HEK293 (cell line): ENCODE data around the gene TIMP2.
"Not testable (repeated sequence)": the region's sequence is repeated elsewhere in the genome, so short reads cannot be mapped to it uniquely, and the experiment has no call there.

Experiments used
- KLF16 ChIP-seq: fragments of 450-650 bp; formaldehyde crosslinking; IDR thresholded peaks from 2 replicates; pipeline ENCODE4 v1.5.1; 2017; ENCODE audit warnings: missing biosample characterization, missing genetic modification characterization
- REST ChIP-seq: fragments of 450-650 bp; formaldehyde crosslinking; IDR thresholded peaks from 2 replicates; pipeline ENCODE4 v1.5.1; 2016; ENCODE audit warnings: missing biosample characterization, missing genetic modification characterization
- SETDB1 ChIP-seq: IDR thresholded peaks from one replicate; pipeline ENCODE4 v1.6.1; 2017; ENCODE audit warnings: mild to moderate bottlenecking, low read length, moderate library complexity, mixed read lengths; ENCODE audit not compliant: insufficient read length
- SP2 ChIP-seq: fragments of 450-650 bp; formaldehyde crosslinking; IDR thresholded peaks from 2 replicates; pipeline ENCODE4 v1.5.1; 2016; ENCODE audit warnings: missing biosample characterization, missing genetic modification characterization
- ZBTB21 ChIP-seq: fragments of 450-650 bp; formaldehyde crosslinking; IDR thresholded peaks from 2 replicates; pipeline ENCODE4 v1.5.1; 2017; ENCODE audit warnings: missing biosample characterization, missing genetic modification characterization
- ZIC2 ChIP-seq: fragments of 450-650 bp; formaldehyde crosslinking; IDR thresholded peaks from 2 replicates; pipeline ENCODE4 v1.5.1; 2016; ENCODE audit warnings: missing biosample characterization, missing genetic modification characterization
- ZNF354C ChIP-seq: fragments of 450-650 bp; formaldehyde crosslinking; IDR thresholded peaks from 2 replicates; pipeline ENCODE4 v1.5.1; 2016; ENCODE audit warnings: missing biosample characterization, missing genetic modification characterization, low read depth, borderline replicate concordance
- ZNF513 ChIP-seq: fragments of 450-650 bp; IDR thresholded peaks from 2 replicates; pipeline ENCODE4 v1.5.1; 2018; ENCODE audit warnings: missing biosample characterization, missing genetic modification characterization
- ZNF514 ChIP-seq: fragments of 450-650 bp; formaldehyde crosslinking; IDR thresholded peaks from 2 replicates; pipeline ENCODE4 v1.5.1; 2016; ENCODE audit warnings: missing biosample characterization, missing genetic modification characterization
- ZNF544 ChIP-seq: fragments of 450-650 bp; formaldehyde crosslinking; IDR thresholded peaks from 2 replicates; pipeline ENCODE4 v1.5.0; 2017; ENCODE audit warnings: missing biosample characterization, missing genetic modification characterization
- ZNF549 ChIP-seq: fragments of 450-650 bp; IDR thresholded peaks from 2 replicates; pipeline ENCODE4 v1.5.1; 2018; ENCODE audit warnings: missing biosample characterization, missing genetic modification characterization, mild to moderate bottlenecking, inconsistent platforms, moderate library complexity
- ZNF621 ChIP-seq: fragments of 450-650 bp; formaldehyde crosslinking; IDR thresholded peaks from 2 replicates; pipeline ENCODE4 v1.5.1; 2017; ENCODE audit warnings: missing biosample characterization, missing genetic modification characterization
- TF ChIP-seq, protein P1 (sequence below): sonication (generic); formaldehyde crosslinking; IDR thresholded peaks from 2 replicates; pipeline ENCODE4 v1.8.1; 2022; ENCODE audit warnings: mild to moderate bottlenecking, moderate library complexity, missing genetic modification reagents
- TF ChIP-seq, protein P2 (sequence below): fragments of 450-650 bp; formaldehyde crosslinking; IDR thresholded peaks from 2 replicates; pipeline ENCODE4 v1.5.1; 2016; ENCODE audit warnings: missing biosample characterization, missing genetic modification characterization

- TF ChIP-seq REST (tag by site-specific recombination); ZNF513 (tag by site-specific recombination); ZBTB21 (tag by site-specific recombination); ZIC2 (tag by site-specific recombination); ZNF354C (tag by site-specific recombination); ZNF514 (tag by site-specific recombination); ZNF544 (tag by site-specific recombination); SETDB1; ZNF549 (tag by site-specific recombination); ZNF621; KLF16; SP2 (tag by site-specific recombination): not testable (repeated sequence)
- TF ChIP-seq, protein P1, sequence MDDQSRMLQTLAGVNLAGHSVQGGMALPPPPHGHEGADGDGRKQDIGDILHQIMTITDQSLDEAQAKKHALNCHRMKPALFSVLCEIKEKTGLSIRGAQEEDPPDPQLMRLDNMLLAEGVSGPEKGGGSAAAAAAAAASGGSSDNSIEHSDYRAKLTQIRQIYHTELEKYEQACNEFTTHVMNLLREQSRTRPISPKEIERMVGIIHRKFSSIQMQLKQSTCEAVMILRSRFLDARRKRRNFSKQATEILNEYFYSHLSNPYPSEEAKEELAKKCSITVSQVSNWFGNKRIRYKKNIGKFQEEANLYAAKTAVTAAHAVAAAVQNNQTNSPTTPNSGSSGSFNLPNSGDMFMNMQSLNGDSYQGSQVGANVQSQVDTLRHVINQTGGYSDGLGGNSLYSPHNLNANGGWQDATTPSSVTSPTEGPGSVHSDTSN (CRISPR knock-in tag) = not testable (repeated sequence)
- TF ChIP-seq, protein P2, sequence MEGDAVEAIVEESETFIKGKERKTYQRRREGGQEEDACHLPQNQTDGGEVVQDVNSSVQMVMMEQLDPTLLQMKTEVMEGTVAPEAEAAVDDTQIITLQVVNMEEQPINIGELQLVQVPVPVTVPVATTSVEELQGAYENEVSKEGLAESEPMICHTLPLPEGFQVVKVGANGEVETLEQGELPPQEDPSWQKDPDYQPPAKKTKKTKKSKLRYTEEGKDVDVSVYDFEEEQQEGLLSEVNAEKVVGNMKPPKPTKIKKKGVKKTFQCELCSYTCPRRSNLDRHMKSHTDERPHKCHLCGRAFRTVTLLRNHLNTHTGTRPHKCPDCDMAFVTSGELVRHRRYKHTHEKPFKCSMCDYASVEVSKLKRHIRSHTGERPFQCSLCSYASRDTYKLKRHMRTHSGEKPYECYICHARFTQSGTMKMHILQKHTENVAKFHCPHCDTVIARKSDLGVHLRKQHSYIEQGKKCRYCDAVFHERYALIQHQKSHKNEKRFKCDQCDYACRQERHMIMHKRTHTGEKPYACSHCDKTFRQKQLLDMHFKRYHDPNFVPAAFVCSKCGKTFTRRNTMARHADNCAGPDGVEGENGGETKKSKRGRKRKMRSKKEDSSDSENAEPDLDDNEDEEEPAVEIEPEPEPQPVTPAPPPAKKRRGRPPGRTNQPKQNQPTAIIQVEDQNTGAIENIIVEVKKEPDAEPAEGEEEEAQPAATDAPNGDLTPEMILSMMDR (tag by site-specific recombination) = not testable (repeated sequence)
These were observed 48.2 kb downstream of the TIMP2 start for GRCh38 chr17:78876954-78877517.
